ENCODE results near the gene MRPS2. TPM values are rescaled to one million over a fixed set of nuclear protein-coding genes. Genes with fewer than 3 reads are reported as not detected.

The MRPS2 gene
- total and polyA plus RNA-seq, 5 donors from 2014 or later = 18.1 to 56.7 (median 51.5) TPM

GRCh38 chr9:135550344-135550918 lies 49.9 kb downstream of the MRPS2 start:
- no peak overlapping the region for H3K4me3 ChIP-seq (ENCODE audit: low read depth, low read length)
- no peak overlapping the region for H3K27ac Mint-ChIP-seq
- H3K9me3 ChIP-seq (ENCODE audit: control insufficient read depth in 2 of 2, low read length in 2 of 2) = no peaks in the 10 kb centered on the region
- peaks cover 5% of the 10 kb centered on the region for H3K27me3 Mint-ChIP-seq
- DNase-seq (no peak), ATAC-seq (ENCODE audit: low read depth in 2 of 2) (no peak)
- H3K27me3 ChIP-seq (ENCODE audit: control insufficient read depth, insufficient read depth, low read length) = no peaks in the 10 kb centered on the region
- H3K27ac ChIP-seq (ENCODE audit: insufficient read depth, low read length, poor library complexity, severe bottlenecking) = no peak overlapping the region
- no peaks in the 10 kb centered on the region for H3K4me1 ChIP-seq (ENCODE audit: control insufficient read depth, insufficient read depth, low read length, poor library complexity, severe bottlenecking)
- H3K9me3 Mint-ChIP-seq = no peaks in the 10 kb centered on the region
- no peaks in the 10 kb centered on the region for H3K36me3 ChIP-seq (ENCODE audit: control insufficient read depth, insufficient read depth, low read length)
- H3K4me1 Mint-ChIP-seq = no peaks in the 10 kb centered on the region
- no peak overlapping the region for H3K4me3 Mint-ChIP-seq
- no peaks in the 10 kb centered on the region for H3K36me3 Mint-ChIP-seq

- Mint-ChIP-seq H3K27ac (no peak overlapping the region), H3K4me1 (no peaks in the 10 kb centered on the region), H3K9me3 (no peaks in the 10 kb centered on the region), H3K4me3 (no peak overlapping the region), H3K36me3 (no peaks in the 10 kb centered on the region), H3K27me3 (peaks cover 5% of the 10 kb centered on the region)
- H3K9me3 ChIP-seq (ENCODE audit: control insufficient read depth in 2 of 2, low read length in 2 of 2) = no peaks in the 10 kb centered on the region
- DNase-seq (no peak), ATAC-seq (ENCODE audit: low read depth in 2 of 2) (no peak)
- no peaks in the 10 kb centered on the region for H3K4me1 ChIP-seq (ENCODE audit: control insufficient read depth, insufficient read depth, low read length, poor library complexity, severe bottlenecking)
- no peaks in the 10 kb centered on the region for H3K27me3 ChIP-seq (ENCODE audit: control insufficient read depth, insufficient read depth, low read length)
- H3K4me3 ChIP-seq (ENCODE audit: low read depth, low read length) = no peak overlapping the region
- H3K27ac ChIP-seq (ENCODE audit: insufficient read depth, low read length, poor library complexity, severe bottlenecking) = no peak overlapping the region
- no peaks in the 10 kb centered on the region for H3K36me3 ChIP-seq (ENCODE audit: control insufficient read depth, insufficient read depth, low read length)
These were observed 50.5 kb downstream of the MRPS2 start for GRCh38 chr9:135551031-135551430.

- Histone ChIP-seq H3K27me3 (ENCODE audit: control insufficient read depth, insufficient read depth, low read length) (no peaks in the 10 kb centered on the region), H3K4me1 (ENCODE audit: control insufficient read depth, insufficient read depth, low read length, poor library complexity, severe bottlenecking) (no peaks in the 10 kb centered on the region), H3K36me3 (ENCODE audit: control insufficient read depth, insufficient read depth, low read length) (no peaks in the 10 kb centered on the region), H3K27ac (ENCODE audit: insufficient read depth, low read length, poor library complexity, severe bottlenecking) (no peak overlapping the region), H3K9me3 (ENCODE audit: control insufficient read depth in 2 of 2, low read length in 2 of 2) (no peaks in the 10 kb centered on the region), H3K4me3 (ENCODE audit: low read depth, low read length) (no peak overlapping the region)
- Mint-ChIP-seq H3K27me3 (peaks cover 5% of the 10 kb centered on the region), H3K4me1 (no peaks in the 10 kb centered on the region), H3K9me3 (no peaks in the 10 kb centered on the region), H3K4me3 (no peak overlapping the region), H3K36me3 (no peaks in the 10 kb centered on the region), H3K27ac (no peak overlapping the region)
- DNase-seq (no peak), ATAC-seq (ENCODE audit: low read depth in 2 of 2) (no peak)
These were observed 51.0 kb downstream of the MRPS2 start for GRCh38 chr9:135551456-135551855.

- Histone ChIP-seq H3K27me3 (ENCODE audit: control insufficient read depth, insufficient read depth, low read length) (no peaks in the 10 kb centered on the region), H3K36me3 (ENCODE audit: control insufficient read depth, insufficient read depth, low read length) (no peaks in the 10 kb centered on the region), H3K27ac (ENCODE audit: insufficient read depth, low read length, poor library complexity, severe bottlenecking) (no peak overlapping the region), H3K4me3 (ENCODE audit: low read depth, low read length) (no peak overlapping the region), H3K9me3 (ENCODE audit: control insufficient read depth in 2 of 2, low read length in 2 of 2) (no peaks in the 10 kb centered on the region), H3K4me1 (ENCODE audit: control insufficient read depth, insufficient read depth, low read length, poor library complexity, severe bottlenecking) (no peaks in the 10 kb centered on the region)
- no peak for ATAC-seq (ENCODE audit: low read depth in 2 of 2)
- H3K4me1 Mint-ChIP-seq = no peaks in the 10 kb centered on the region
- DNase-seq = no peak
- H3K36me3 Mint-ChIP-seq = no peaks in the 10 kb centered on the region
- H3K4me3 Mint-ChIP-seq = no peak overlapping the region
- no peak overlapping the region for H3K27ac Mint-ChIP-seq
- H3K9me3 Mint-ChIP-seq = no peaks in the 10 kb centered on the region
- H3K27me3 Mint-ChIP-seq = peaks cover 5% of the 10 kb centered on the region
These were observed 51.7 kb downstream of the MRPS2 start for GRCh38 chr9:135552021-135552697.

- no peak for ATAC-seq (ENCODE audit: low read depth in 2 of 2)
- H3K4me1 Mint-ChIP-seq = no peaks in the 10 kb centered on the region
- no peaks in the 10 kb centered on the region for H3K36me3 Mint-ChIP-seq
- H3K9me3 Mint-ChIP-seq = no peaks in the 10 kb centered on the region
- no peaks in the 10 kb centered on the region for H3K27me3 ChIP-seq (ENCODE audit: control insufficient read depth, insufficient read depth, low read length)
- no peaks in the 10 kb centered on the region for H3K36me3 ChIP-seq (ENCODE audit: control insufficient read depth, insufficient read depth, low read length)
- H3K4me3 ChIP-seq (ENCODE audit: low read depth, low read length) = no peak overlapping the region
- no peak overlapping the region for H3K4me3 Mint-ChIP-seq
- DNase-seq = no peak
- no peaks in the 10 kb centered on the region for H3K4me1 ChIP-seq (ENCODE audit: control insufficient read depth, insufficient read depth, low read length, poor library complexity, severe bottlenecking)
- no peak overlapping the region for H3K27ac ChIP-seq (ENCODE audit: insufficient read depth, low read length, poor library complexity, severe bottlenecking)
- H3K9me3 ChIP-seq (ENCODE audit: control insufficient read depth in 2 of 2, low read length in 2 of 2) = no peaks in the 10 kb centered on the region
- no peak overlapping the region for H3K27ac Mint-ChIP-seq
- peaks cover 5% of the 10 kb centered on the region for H3K27me3 Mint-ChIP-seq
These were observed 52.3 kb downstream of the MRPS2 start for GRCh38 chr9:135552698-135553171.

Other genes with a start within 250 kb of the MRPS2 start
- 2.5 TPM for gene PPP1R26, start 20.9 kb upstream of the MRPS2 start, total RNA-seq
- gene PPP1R26, start 20.9 kb upstream of the MRPS2 start, polyA plus RNA-seq = under 1 TPM in 3 of 4 donors, not detected in 1; 0.05 to 0.64 (median 0.06) TPM
- not detected for gene LCN1, start 20.8 kb downstream of the MRPS2 start, total RNA-seq
- gene LCN1, start 20.8 kb downstream of the MRPS2 start, polyA plus RNA-seq = not detected
- not detected for gene OBP2A, start 45.4 kb downstream of the MRPS2 start, total RNA-seq
- gene OBP2A, start 45.4 kb downstream of the MRPS2 start, polyA plus RNA-seq = not detected
- not detected for gene PAEP, start 61.1 kb downstream of the MRPS2 start, total RNA-seq
- not detected for gene PAEP, start 61.1 kb downstream of the MRPS2 start, polyA plus RNA-seq
- not detected for gene GLT6D1, start 138.9 kb downstream of the MRPS2 start, total RNA-seq
- not detected for gene GLT6D1, start 138.9 kb downstream of the MRPS2 start, polyA plus RNA-seq
- not detected for gene LCN9, start 162.6 kb downstream of the MRPS2 start, total RNA-seq
- not detected for gene LCN9, start 162.6 kb downstream of the MRPS2 start, polyA plus RNA-seq
- gene SOHLH1, start 198.8 kb downstream of the MRPS2 start, total RNA-seq = not detected
- not detected for gene SOHLH1, start 198.8 kb downstream of the MRPS2 start, polyA plus RNA-seq
- gene KCNT1, start 201.5 kb downstream of the MRPS2 start, total RNA-seq = not detected
- gene KCNT1, start 201.5 kb downstream of the MRPS2 start, polyA plus RNA-seq = not detected

Measured in CD4-positive, CD25-positive, alpha-beta regulatory T cell (primary cell).